T-helper 22 cell (primary cell): Measurements from ENCODE around the gene LARGE1.
"Not testable (repeated sequence)": the region's sequence is repeated elsewhere in the genome, so short reads cannot be mapped to it uniquely, and the experiment has no call there.

Source experiments
- DNase-seq: peaks from one replicate; pipeline ENCODE4 v3.0.0-alpha.2; 2020; ENCODE audit warnings: low read depth

LARGE1 gene

DNA sequence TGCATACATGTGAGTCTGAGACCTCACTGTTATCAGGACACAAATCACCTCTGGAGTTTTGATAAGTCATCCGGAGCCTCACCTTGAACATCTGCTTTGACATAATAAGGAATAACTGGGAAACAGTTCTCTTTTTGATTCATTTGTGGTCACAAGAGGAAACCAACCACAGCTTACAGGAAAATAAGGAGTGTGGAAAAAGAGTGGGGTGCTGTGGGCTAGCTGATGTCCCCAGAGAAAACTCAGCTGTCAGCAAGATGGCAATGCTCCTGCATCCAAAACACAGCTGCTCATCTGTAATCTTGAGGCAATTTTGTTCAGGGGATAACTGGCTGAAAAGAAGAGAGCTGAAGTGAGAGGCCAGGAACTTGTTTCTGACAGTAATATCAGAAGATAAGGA is 445.7 kb downstream of the LARGE1 start:
- no peak for DNase-seq

- no peak for DNase-seq
Observed at GRCh38 chr22:33472462-33473344, 447.6 kb downstream of the LARGE1 start.

GRCh38 chr22:33470456-33470855 is 449.8 kb downstream of the LARGE1 start:
- DNase-seq, result no peak

DNA sequence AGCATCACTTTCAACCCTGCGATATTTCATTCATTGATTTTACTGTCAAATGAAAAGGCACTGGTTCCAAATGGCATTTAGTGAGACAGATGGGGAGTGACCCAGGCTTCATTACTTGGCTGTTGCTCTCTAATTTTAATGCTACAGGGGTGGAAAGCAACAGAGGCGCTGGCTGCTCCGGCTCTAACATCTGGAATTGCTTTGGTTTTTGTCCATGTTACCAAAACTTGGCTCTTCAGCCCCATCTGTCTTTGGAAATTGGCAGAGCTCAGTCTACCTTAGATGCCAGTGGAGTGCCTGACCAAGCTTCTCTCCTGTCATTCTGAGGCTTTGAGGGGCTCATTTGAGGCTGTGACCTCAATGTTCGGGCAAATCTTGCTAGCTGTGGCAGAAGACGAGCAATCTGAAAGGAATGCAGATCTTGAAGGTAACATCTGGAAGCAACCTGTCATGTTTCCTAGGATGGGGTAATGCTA is 452.6 kb downstream of the LARGE1 start:
- no peak for DNase-seq

DNA sequence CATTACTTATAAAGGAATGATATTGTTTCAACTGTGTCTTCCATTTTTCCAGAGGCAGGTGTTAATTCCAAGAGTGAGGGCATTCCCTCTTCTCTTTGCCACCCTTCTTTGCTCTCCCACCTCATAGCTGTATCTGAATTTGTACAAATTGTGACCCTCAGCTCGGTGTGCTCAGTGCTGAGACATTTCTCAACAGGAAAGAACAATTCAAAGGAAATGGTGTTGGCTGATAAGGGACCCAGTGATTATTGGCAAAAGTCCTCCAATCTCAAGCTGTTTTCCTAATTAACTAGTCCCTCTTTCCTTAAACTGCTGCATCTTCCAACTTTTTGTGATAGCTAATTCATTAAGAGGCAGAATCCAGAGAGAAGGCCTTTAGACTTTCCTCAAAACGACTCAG is 453.2 kb downstream of the LARGE1 start:
- no peak for DNase-seq

DNA sequence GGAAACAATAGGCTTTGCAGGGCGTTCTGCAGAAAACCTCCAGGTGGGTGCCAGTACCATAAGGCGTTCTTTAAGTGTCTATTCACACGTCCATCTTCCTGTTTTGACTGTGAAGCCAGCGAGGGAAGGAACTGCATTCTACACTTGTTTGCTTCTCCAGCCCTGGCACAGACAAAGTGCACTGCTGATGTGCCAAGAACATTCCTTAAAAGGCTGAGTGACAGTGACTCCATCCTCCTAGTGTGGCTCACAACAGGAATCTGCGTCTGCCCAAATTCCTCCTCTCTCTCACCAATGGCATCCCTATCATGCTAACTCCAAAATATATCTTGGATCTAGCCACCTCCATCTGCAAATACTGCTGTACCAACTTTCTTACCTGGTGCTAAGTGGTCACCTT is 454.7 kb downstream of the LARGE1 start:
- DNase-seq, result no peak

DNA sequence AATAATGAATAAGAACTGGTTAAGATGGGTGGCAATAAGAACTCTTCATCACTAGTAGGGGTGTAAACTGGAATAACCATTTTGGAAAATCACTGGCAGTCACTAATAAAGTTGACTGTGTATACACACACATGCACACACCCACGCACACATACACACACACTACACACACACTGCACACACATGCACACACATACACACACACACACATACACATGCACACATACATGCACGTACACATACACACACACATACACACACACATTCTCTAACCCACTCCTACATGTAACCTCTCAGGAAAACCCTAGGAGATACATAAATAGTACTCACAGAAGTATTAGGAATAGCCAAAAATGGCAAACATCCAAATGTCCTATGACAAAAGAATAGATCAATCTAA is 455.6 kb downstream of the LARGE1 start:
- no peak for DNase-seq

- no peak for DNase-seq
Observed at GRCh38 chr22:33461698-33462434, 458.4 kb downstream of the LARGE1 start.

DNA sequence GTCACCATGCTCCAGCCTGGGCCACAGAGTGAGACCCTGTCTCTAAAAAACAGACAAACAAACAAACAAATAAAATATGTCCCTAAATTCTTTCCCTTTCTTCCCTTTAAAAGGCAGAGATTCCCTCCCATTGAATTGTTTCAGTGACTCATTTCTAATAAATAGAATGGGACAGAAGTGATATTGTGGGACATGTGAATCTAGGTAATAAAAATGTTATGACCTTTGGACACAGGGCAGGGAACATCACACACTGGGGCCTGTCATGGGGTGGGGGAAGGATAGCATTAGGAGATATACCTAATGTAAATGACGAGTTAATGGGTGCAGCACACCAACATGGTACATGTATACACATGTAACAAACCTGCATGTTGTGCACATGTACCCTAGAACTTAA is 459.0 kb downstream of the LARGE1 start:
- not testable (repeated sequence) for DNase-seq

DNA sequence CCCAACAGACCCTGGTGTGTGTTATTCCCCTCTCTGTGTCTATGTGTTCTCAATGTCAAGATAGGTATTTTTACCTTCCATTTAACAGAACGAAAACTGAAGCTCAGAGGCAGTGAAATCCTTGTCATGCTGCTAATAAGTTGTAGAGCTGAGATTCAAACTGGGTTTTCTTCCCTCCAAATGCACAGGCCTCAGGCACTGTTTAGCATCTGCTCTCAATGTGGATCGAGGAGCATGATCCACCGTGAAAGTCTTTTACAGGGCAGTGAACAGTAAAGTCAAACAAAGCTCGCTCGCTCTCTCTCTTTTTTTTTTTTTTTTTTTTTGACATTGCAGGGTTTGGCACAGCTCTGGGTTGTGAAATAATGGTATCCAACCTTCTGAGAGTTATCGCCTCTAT is 461.1 kb downstream of the LARGE1 start:
- DNase-seq, result no peak

- DNase-seq, result no peak
Observed at GRCh38 chr22:33456511-33456910, 463.8 kb downstream of the LARGE1 start.

GRCh38 chr22:33455036-33455435 is 465.2 kb downstream of the LARGE1 start:
- no peak for DNase-seq

GRCh38 chr22:33451866-33452469 is 468.3 kb downstream of the LARGE1 start:
- no peak for DNase-seq

GRCh38 chr22:33450756-33451155 is 469.5 kb downstream of the LARGE1 start:
- no peak for DNase-seq

GRCh38 chr22:33447733-33448132 is 472.5 kb downstream of the LARGE1 start:
- no peak for DNase-seq

DNA sequence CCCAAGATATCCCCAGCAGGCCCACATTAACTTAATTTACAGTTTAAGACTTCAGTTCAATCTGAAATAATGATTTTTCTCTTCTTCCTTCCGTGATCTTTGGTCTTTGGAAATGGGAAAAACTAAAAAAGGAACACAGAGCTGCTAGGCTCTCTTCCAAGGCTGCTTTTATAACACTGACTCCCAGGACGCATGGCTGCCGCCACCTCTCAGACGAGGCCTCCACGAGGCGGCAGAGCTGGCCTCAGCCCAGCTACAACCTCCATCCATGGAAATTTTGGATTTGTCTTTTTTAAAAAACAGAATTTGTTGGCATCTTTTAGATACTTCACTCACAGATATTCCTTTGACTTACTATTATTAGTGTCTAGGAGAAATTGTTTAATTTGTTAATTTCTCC is 476.6 kb downstream of the LARGE1 start:
- no peak for DNase-seq

DNA sequence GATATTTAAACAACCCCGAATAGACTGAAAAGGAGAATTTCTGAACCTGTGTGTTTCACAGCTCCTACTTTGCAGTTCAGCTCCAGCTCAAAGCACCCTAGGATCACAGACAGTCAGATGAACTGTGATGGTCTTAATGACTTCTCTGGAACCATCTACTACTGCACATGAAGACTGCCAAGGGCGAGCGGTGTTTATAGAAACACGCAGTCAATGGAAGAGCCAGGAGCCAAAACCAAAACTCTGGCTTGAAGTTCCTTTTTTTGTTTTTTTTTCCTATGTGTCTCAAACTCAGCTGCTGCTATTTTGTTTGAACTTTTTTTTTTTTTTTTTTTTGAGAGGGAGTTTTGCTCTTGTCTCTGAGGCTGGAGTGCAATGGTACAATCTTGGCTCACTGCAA is 479.5 kb downstream of the LARGE1 start:
- DNase-seq, result no peak

DNA sequence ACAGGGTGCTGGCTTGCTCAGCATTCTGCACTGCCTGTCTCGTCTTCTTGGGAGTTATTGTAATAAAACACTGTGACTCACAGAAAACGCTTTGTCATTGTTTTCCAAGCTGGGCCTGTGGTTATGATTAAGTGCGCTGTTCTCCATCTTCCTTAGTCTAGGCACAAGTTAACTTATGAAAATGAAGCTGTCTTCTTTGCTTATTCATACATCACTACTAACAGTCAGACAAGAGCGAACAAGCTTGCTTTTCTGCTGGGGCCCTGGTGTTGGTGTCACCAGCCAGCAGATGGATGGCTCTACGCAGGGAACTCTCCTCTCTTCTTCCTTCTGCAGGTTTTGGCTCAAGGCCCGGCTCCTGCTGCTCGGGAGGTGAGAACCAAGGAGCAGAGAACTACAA is 482.0 kb downstream of the LARGE1 start:
- no peak for DNase-seq

DNA sequence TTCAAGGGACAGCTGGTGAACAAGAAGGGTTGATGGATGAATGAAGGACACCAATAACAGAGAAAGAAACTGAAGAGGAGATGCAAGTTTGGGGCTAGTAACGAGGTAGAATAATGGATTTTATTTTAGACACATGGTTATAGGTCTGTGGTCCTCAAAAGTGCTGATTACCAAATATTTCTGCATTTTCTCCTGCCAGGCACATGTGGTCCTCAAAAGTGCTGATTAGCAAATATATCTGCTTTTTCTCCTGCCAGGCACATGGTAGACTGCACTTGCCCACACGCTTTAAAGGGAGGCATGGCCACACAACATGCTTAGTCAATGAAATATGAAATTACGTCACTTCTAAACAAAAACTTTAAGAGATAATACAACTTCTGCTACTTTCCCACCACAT is 489.0 kb downstream of the LARGE1 start:
- no peak for DNase-seq

DNA sequence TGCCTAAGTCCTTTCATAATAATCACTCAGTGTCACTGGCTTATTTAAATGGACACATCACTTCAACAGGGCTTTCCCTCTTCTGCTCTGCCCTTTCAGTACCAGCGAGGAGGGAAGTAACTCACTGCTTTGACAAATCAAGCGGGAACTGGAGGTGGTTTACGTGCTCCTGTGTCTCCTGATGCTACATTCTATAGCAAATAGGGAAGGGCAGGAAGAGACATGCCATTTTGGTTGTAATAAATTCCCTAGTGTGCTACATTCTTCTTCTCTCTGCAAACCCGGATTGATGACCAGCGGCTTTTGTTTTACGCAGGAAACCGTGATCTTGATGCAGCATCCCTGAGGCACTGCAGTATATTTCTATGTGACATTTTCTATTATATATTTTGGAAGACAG is 491.0 kb downstream of the LARGE1 start:
- no peak for DNase-seq

DNA sequence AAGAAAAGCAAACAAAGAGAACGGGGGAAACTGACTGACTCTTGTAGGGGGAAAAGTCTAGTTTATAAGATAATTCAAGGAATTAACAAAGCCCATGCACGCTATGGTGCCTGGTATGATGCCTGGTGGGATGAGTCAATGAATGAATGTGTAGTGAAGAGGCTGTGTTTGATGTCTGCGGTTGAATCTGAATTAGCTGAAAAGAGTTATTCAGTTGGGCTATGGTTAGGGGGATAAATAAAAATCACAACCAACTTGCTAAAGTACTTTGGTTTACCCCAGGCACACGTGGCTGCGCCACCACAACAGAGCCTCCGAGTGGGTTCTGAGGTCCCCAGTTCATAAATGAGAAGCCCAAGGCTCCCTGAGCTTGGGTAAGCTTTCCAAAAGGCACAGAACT is 492.8 kb downstream of the LARGE1 start:
- no peak for DNase-seq

DNA sequence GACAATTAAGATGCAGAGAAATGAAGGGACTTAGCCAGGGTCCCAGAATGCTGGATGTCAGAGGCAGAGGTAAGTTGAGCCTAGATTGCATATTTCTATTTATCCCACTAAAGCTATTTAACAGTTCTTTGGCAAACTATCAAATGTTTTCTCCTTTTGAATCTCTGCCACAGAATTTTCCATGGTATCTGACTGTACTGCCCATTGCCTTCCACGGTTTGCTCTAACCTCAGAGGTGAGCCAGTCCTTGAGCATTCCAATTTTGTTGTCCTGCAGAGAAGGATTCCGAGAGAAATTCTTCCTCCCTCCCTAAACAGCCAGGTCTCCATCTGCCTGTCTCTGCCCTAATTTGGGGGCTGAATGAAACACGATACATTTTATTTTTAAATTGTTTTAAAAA is 493.8 kb downstream of the LARGE1 start:
- DNase-seq, result no peak

DNA sequence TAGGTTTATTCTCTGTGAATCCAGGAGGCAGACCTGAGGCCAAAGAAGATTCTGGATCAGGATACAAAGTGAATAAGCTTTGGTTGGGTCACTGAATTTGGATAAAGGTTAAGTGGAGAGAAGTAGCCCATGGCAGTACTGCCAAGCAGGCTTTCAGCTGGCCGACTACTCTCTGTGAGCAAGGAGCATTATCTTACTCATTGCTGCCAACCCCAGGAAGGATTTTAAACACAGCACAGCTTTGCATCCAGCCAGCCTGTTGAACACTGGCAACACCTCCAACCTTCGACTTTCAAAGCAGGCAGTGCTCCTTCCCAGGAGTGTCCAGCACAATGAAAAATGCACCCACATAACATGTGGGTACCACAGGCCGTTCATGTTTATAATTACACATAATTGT is 498.4 kb downstream of the LARGE1 start:
- no peak for DNase-seq
